ENCODE results near the gene LRRC8A. TPM values are rescaled to one million over a fixed set of nuclear protein-coding genes. Genes with fewer than 3 reads are reported as not detected.

Gene LRRC8A
- total RNA-seq, 2 experiments from 2014 or later = 22.9 to 26.9 TPM

DNA sequence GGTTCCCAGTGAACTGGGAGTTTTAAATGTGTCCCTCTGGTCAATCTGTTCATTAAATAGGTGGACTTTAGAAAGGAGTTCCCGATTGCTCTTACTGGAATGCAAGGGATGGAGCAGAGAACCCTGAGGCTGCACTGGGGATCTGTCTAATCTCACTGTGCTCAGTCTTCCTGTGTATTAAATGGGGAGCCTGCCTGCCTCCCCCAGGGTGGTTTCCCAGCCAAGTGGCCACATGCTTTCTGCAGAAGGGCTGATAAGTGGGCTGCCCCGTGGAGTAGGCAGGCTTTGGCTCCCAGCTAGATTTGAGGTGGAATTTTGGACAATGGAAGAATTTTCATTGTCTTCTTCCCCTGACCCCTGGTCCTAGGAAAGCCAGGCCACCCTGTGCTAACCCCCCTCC, 24.8 kb downstream of the LRRC8A start:
- TF ChIP-seq, protein P1, sequence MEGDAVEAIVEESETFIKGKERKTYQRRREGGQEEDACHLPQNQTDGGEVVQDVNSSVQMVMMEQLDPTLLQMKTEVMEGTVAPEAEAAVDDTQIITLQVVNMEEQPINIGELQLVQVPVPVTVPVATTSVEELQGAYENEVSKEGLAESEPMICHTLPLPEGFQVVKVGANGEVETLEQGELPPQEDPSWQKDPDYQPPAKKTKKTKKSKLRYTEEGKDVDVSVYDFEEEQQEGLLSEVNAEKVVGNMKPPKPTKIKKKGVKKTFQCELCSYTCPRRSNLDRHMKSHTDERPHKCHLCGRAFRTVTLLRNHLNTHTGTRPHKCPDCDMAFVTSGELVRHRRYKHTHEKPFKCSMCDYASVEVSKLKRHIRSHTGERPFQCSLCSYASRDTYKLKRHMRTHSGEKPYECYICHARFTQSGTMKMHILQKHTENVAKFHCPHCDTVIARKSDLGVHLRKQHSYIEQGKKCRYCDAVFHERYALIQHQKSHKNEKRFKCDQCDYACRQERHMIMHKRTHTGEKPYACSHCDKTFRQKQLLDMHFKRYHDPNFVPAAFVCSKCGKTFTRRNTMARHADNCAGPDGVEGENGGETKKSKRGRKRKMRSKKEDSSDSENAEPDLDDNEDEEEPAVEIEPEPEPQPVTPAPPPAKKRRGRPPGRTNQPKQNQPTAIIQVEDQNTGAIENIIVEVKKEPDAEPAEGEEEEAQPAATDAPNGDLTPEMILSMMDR (conservative IDR thresholded peaks at IDR 0.05; ENCODE audit: low read length) = no peak
- TF ChIP-seq EZH2phosphoT487 (IDR thresholded peaks at IDR 0.05; ENCODE audit: borderline replicate concordance, low read depth, low read length) = no peak
- intact Hi-C loops (cut with micrococcal nuclease; ENCODE audit: unreplicated experiment) = no loop called here
- POLR2A ChIA-PET = interaction anchor here (0.7 to 1.1 kb wide), 2 partner anchors 10 to 11 kb away, joined by 4 to 5 read pairs; no protein-coding TSS in a partner anchor

DNA sequence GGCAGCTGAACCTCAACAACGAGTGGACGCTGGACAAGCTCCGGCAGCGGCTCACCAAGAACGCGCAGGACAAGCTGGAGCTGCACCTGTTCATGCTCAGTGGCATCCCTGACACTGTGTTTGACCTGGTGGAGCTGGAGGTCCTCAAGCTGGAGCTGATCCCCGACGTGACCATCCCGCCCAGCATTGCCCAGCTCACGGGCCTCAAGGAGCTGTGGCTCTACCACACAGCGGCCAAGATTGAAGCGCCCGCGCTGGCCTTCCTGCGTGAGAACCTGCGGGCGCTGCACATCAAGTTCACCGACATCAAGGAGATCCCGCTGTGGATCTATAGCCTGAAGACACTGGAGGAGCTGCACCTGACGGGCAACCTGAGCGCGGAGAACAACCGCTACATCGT, 26.4 kb downstream of the LRRC8A start:
- Histone ChIP-seq H3K36me3 (ENCODE audit: insufficient read depth, low read length) (peaks cover 60% of the 10 kb centered on the region), H3K27ac (ENCODE audit: low read depth, low read length, poor library complexity, severe bottlenecking) (no peak overlapping the region), H4K20me1 (ENCODE audit: insufficient read depth, low read length) (no peaks in the 10 kb centered on the region), H3K9me2 (ENCODE audit: insufficient read depth, low read length) (no peaks in the 10 kb centered on the region), H3K79me2 (ENCODE audit: insufficient read depth, low read depth, low read length) (0 out of 2 replicates have a peak, but pooled peaks cover 3% of the 10 kb centered on the region), H3K4me2 (ENCODE audit: low read length) (no peak overlapping the region), H3K4me3 (ENCODE audit: low read depth, low read length, poor library complexity, severe bottlenecking) (no peak overlapping the region), H3K4me1 (ENCODE audit: insufficient read depth, low read length, poor library complexity, severe bottlenecking) (no peaks in the 10 kb centered on the region), H2AFZ (ENCODE audit: low read length) (no peak overlapping the region), H3K9me3 (ENCODE audit: low read length) (no peaks in the 10 kb centered on the region)
- ChIA-PET CTCF (ENCODE audit: unreplicated experiment) (no interaction called here), POLR2A (no interaction called here)
- TF ChIP-seq, protein P1 (conservative IDR thresholded peaks at IDR 0.05; ENCODE audit: low read length) = no peak
- TF ChIP-seq EZH2phosphoT487 (IDR thresholded peaks at IDR 0.05; ENCODE audit: borderline replicate concordance, low read depth, low read length) = no peak
- BruUV-seq (replicated peaks) = no TSS peak
- intact Hi-C loops (cut with micrococcal nuclease; ENCODE audit: unreplicated experiment) = no loop called here
- DNase-seq (ENCODE audit: low spot score) = no peak

More for the DNA sequence above, 24.8 kb downstream of the LRRC8A start:
- BruUV-seq (replicated peaks) = no TSS peak
- Histone ChIP-seq H3K4me1 (ENCODE audit: insufficient read depth, low read length, poor library complexity, severe bottlenecking) (peaks cover 15% of the 10 kb centered on the region), H4K20me1 (ENCODE audit: insufficient read depth, low read length) (no peaks in the 10 kb centered on the region), H3K36me3 (ENCODE audit: insufficient read depth, low read length) (peaks cover 51% of the 10 kb centered on the region), H3K27ac (ENCODE audit: low read depth, low read length, poor library complexity, severe bottlenecking) (no peak overlapping the region), H3K9me2 (ENCODE audit: insufficient read depth, low read length) (no peaks in the 10 kb centered on the region), H3K9me3 (ENCODE audit: low read length) (no peaks in the 10 kb centered on the region), H2AFZ (ENCODE audit: low read length) (no peak overlapping the region), H3K4me3 (ENCODE audit: low read depth, low read length, poor library complexity, severe bottlenecking) (no peak overlapping the region), H3K79me2 (ENCODE audit: insufficient read depth, low read depth, low read length) (0 out of 2 replicates have a peak, but pooled peaks cover 3% of the 10 kb centered on the region), H3K4me2 (ENCODE audit: low read length) (no peak overlapping the region)
- DNase-seq (ENCODE audit: low spot score) = no peak
- CTCF ChIA-PET (ENCODE audit: unreplicated experiment) = no interaction called here

- no peaks in the 10 kb centered on the region for H3K9me3 ChIP-seq (ENCODE audit: low read length)
- DNase-seq (ENCODE audit: low spot score) = no peak
- no peaks in the 10 kb centered on the region for H3K4me1 ChIP-seq (ENCODE audit: insufficient read depth, low read length, poor library complexity, severe bottlenecking)
- BruUV-seq (replicated peaks) = no TSS peak
- no peak overlapping the region for H3K4me2 ChIP-seq (ENCODE audit: low read length)
- ChIA-PET CTCF (ENCODE audit: unreplicated experiment) (no interaction called here), POLR2A (no interaction called here)
- TF ChIP-seq, protein P1 (conservative IDR thresholded peaks at IDR 0.05; ENCODE audit: low read length) = no peak
- TF ChIP-seq EZH2phosphoT487 (IDR thresholded peaks at IDR 0.05; ENCODE audit: borderline replicate concordance, low read depth, low read length) = no peak
- no peaks in the 10 kb centered on the region for H3K9me2 ChIP-seq (ENCODE audit: insufficient read depth, low read length)
- H3K36me3 ChIP-seq (ENCODE audit: insufficient read depth, low read length) = peaks cover 65% of the 10 kb centered on the region
- H2AFZ ChIP-seq (ENCODE audit: low read length) = no peak overlapping the region
- intact Hi-C loops (cut with micrococcal nuclease; ENCODE audit: unreplicated experiment) = no loop called here
- no peaks in the 10 kb centered on the region for H3K79me2 ChIP-seq (ENCODE audit: insufficient read depth, low read depth, low read length)
- H4K20me1 ChIP-seq (ENCODE audit: insufficient read depth, low read length) = no peaks in the 10 kb centered on the region
- no peak overlapping the region for H3K27ac ChIP-seq (ENCODE audit: low read depth, low read length, poor library complexity, severe bottlenecking)
- no peak overlapping the region for H3K4me3 ChIP-seq (ENCODE audit: low read depth, low read length, poor library complexity, severe bottlenecking)
Observed at GRCh38 chr9:128909859-128910258, 27.9 kb downstream of the LRRC8A start.

Measured in OCI-LY7 (cell line).